Subcutaneous abdominal adipose tissue (tissue), 5 donors: ENCODE measurements around the gene DPP4.
"Not testable (repeated sequence)": the region's sequence is repeated elsewhere in the genome, so short reads cannot be mapped to it uniquely, and the experiment has no call there.

Experiments
- H3K27ac ChIP-seq: one replicate; pipeline ENCODE4 v1.7.0; 2013; ENCODE audit warnings: low read depth, mild to moderate bottlenecking, inconsistent platforms, low read length, moderate library complexity
- H3K27me3 ChIP-seq, 5 donors: one replicate each; pipeline ENCODE4 v1.7.0; 2013; ENCODE audit warnings: low read length in 5 of 5, inconsistent platforms in 1 of 5; ENCODE audit not compliant: control insufficient read depth in 5 of 5, insufficient read depth in 4 of 5
- H3K36me3 ChIP-seq, 5 donors: one replicate each; pipeline ENCODE4 v1.7.0; 2013; ENCODE audit warnings: low read length in 5 of 5; ENCODE audit not compliant: control insufficient read depth in 5 of 5, insufficient read depth in 5 of 5
- H3K4me1 ChIP-seq, 5 donors: one replicate each; pipeline ENCODE4 v1.7.0; 2013; ENCODE audit warnings: low read length in 5 of 5, mild to moderate bottlenecking in 3 of 5, moderate library complexity in 1 of 5; ENCODE audit not compliant: control insufficient read depth in 5 of 5, insufficient read depth in 5 of 5
- H3K4me3 ChIP-seq, 5 donors: one replicate each; pipeline ENCODE4 v1.7.0; 2013; ENCODE audit warnings: low read length in 5 of 5, low read depth in 1 of 5
- H3K9ac ChIP-seq, 5 donors: one replicate each; pipeline ENCODE4 v1.7.0; 2013; ENCODE audit warnings: low read length in 5 of 5, mild to moderate bottlenecking in 4 of 5, moderate library complexity in 3 of 5
- H3K9me3 ChIP-seq, 5 donors: one replicate each; pipeline ENCODE4 v1.7.0; 2013; ENCODE audit warnings: low read length in 5 of 5; ENCODE audit not compliant: control insufficient read depth in 5 of 5
- donor health status: healthy.
- donor health status: healthy.
- donor health status: healthy.
- donor health status: healthy.
- donor health status: healthy.

The DPP4 gene

GRCh38 chr2:161981679-161982250 lies 92.2 kb downstream of the DPP4 start:
- Histone ChIP-seq H3K9me3 (no peaks in the 10 kb centered on the region), H3K36me3 (no peaks in the 10 kb centered on the region), H3K27me3 (no peaks in the 10 kb centered on the region), H3K4me1 (no peaks in the 10 kb centered on the region), H3K27ac (no peak overlapping the region), H3K9ac (no peak overlapping the region), H3K4me3 (no peak overlapping the region)

- no peaks in the 10 kb centered on the region for H3K9me3 ChIP-seq
- H3K4me1 ChIP-seq = no peaks in the 10 kb centered on the region
- no peak overlapping the region for H3K27ac ChIP-seq
- H3K27me3 ChIP-seq = no peaks in the 10 kb centered on the region
- no peaks in the 10 kb centered on the region for H3K36me3 ChIP-seq
- H3K9ac ChIP-seq = no peak overlapping the region
- no peak overlapping the region for H3K4me3 ChIP-seq
Observed at GRCh38 chr2:161980976-161981375, 93.0 kb downstream of the DPP4 start.

GRCh38 chr2:161979490-161979889 lies 94.5 kb downstream of the DPP4 start:
- H3K9ac ChIP-seq = no peak overlapping the region
- H3K36me3 ChIP-seq = no peaks in the 10 kb centered on the region

GRCh38 chr2:161977926-161978325 lies 96.1 kb downstream of the DPP4 start:
- not testable (repeated sequence) for H3K4me3 ChIP-seq, H3K4me1 ChIP-seq, H3K36me3 ChIP-seq

More at GRCh38 chr2:161979490-161979889, 94.5 kb downstream of the DPP4 start:
- Histone ChIP-seq H3K4me3 (no peak overlapping the region), H3K27ac (no peak overlapping the region), H3K9me3 (no peaks in the 10 kb centered on the region), H3K27me3 (no peaks in the 10 kb centered on the region), H3K4me1 (no peaks in the 10 kb centered on the region)

GRCh38 chr2:161976917-161977316 lies 97.1 kb downstream of the DPP4 start:
- Histone ChIP-seq H3K36me3 (no peaks in the 10 kb centered on the region), H3K27ac (no peak overlapping the region), H3K4me1 (peaks cover 0 to 3% (median 0%) of the 10 kb centered on the region in 5 donors), H3K9ac (no peak overlapping the region), H3K9me3 (no peaks in the 10 kb centered on the region), H3K27me3 (no peaks in the 10 kb centered on the region), H3K4me3 (no peak overlapping the region)

More at GRCh38 chr2:161977926-161978325, 96.1 kb downstream of the DPP4 start:
- H3K27me3 ChIP-seq, H3K9me3 ChIP-seq, H3K27ac ChIP-seq, H3K9ac ChIP-seq: not testable (repeated sequence)

- Histone ChIP-seq H3K4me3 (no peak overlapping the region), H3K9ac (no peak overlapping the region), H3K27ac (no peak overlapping the region), H3K4me1 (peaks cover 0 to 3% (median 0%) of the 10 kb centered on the region in 5 donors), H3K36me3 (no peaks in the 10 kb centered on the region), H3K9me3 (no peaks in the 10 kb centered on the region), H3K27me3 (no peaks in the 10 kb centered on the region)
Observed at GRCh38 chr2:161976295-161976694, 97.7 kb downstream of the DPP4 start.

- H3K9me3 ChIP-seq = no peaks in the 10 kb centered on the region
- H3K36me3 ChIP-seq = no peaks in the 10 kb centered on the region
- no peaks in the 10 kb centered on the region for H3K27me3 ChIP-seq
- H3K4me1 ChIP-seq = peaks cover 0 to 3% (median 0%) of the 10 kb centered on the region in 5 donors
- no peak overlapping the region for H3K9ac ChIP-seq
- H3K4me3 ChIP-seq = no peak overlapping the region
- H3K27ac ChIP-seq = no peak overlapping the region
Observed at GRCh38 chr2:161975813-161976160, 98.2 kb downstream of the DPP4 start.

DNA sequence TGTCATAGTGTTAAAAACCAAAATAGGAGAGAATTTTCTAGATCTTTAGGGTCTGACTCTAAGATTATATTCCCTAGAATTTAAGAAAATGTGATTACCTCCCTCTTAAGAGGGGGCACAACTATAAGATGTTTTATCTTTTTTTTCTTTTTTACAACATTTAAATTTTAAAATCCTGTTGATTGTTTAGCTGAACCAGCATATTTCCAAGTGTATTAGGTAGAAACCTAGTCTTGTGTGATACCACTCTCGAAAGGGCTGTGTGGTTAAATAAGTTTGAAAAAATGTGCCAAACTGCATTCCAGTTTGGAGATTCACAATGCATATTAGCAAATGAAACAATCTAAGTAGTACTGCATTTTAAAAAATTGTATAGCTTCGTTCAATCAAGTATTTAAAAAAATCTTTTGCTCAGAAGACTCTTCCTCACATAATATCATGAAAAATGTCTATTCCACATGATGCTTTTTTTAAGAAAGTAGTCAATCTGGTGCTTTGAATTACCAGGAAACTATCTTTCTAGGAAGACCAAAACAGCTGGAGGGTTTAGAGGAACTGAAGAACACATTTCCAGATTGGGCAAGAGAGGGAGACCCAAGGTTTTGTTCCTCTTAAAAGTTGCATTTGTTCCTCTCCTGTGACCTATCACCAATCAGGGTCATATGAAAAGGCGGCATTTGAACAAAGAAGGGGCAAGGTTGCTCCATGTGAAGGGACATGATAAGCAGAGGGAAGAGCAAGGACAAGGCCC lies 98.8 kb downstream of the DPP4 start:
- no peak overlapping the region for H3K4me3 ChIP-seq
- H3K9ac ChIP-seq = no peak overlapping the region
- H3K9me3 ChIP-seq = no peaks in the 10 kb centered on the region
- H3K4me1 ChIP-seq = peaks cover 0 to 3% (median 0%) of the 10 kb centered on the region in 5 donors
- H3K36me3 ChIP-seq = no peaks in the 10 kb centered on the region
- no peak overlapping the region for H3K27ac ChIP-seq
- H3K27me3 ChIP-seq = no peaks in the 10 kb centered on the region

DNA sequence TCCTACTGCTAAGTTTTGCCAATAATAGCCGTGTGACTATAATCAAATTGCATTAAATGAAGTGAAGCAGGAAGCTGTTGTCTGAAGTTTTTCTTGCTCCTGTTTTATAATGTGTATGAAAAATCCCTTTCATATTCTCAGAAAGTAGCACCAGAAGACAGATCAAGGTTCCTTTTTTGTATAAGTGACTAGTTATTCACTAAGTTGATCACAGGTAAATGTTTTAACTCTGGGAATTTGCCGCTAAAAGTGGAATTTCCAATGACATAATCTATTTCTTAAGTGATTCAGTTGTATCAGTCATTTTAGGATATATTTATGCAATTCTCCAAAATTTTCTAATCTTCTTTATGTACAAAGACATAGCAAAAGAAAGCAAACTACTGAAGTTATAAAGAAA lies 99.6 kb downstream of the DPP4 start:
- Histone ChIP-seq H3K27me3 (no peaks in the 10 kb centered on the region), H3K36me3 (no peaks in the 10 kb centered on the region), H3K4me3 (no peak overlapping the region), H3K9ac (no peak overlapping the region), H3K4me1 (peaks cover 0 to 3% (median 0%) of the 10 kb centered on the region in 5 donors), H3K27ac (no peak overlapping the region), H3K9me3 (no peaks in the 10 kb centered on the region)

GRCh38 chr2:161972866-161973265 lies 101.1 kb downstream of the DPP4 start:
- Histone ChIP-seq H3K4me1 (peaks cover 0 to 3% (median 0%) of the 10 kb centered on the region in 5 donors), H3K36me3 (no peaks in the 10 kb centered on the region), H3K9ac (no peak overlapping the region), H3K27ac (no peak overlapping the region), H3K9me3 (no peaks in the 10 kb centered on the region), H3K27me3 (no peaks in the 10 kb centered on the region), H3K4me3 (no peak overlapping the region)
